SK-N-SH (cell line): ENCODE results near the gene FETUB. TPM values are rescaled to one million over a fixed set of nuclear protein-coding genes. Genes with fewer than 3 reads are reported as not detected.

Experiments
- CTCF ChIA-PET: fragments of 300-600, 350-600 bp; formaldehyde crosslinking; extraction: SDS; loops from one replicate; lab custom pipeline; 2021; lab: Yijun Ruan, JAX
- POLR2A ChIA-PET: fragments of 350-600 bp; sonication (Branson Sonifier 250); formaldehyde crosslinking; extraction: SDS; loops from one replicate; lab custom pipeline; 2020; ENCODE audit warnings: antibody characterized with exemption, inconsistent platforms; lab: Yijun Ruan, JAX
- DNase-seq: peaks from one replicate; pipeline ENCODE4 v3.0.0; 2012
- H2AFZ ChIP-seq: fragments of 200-600 bp; sonication (generic); 2 replicates; pipeline ENCODE4 v1.8.1; 2016; ENCODE audit warnings: antibody characterized with exemption, mild to moderate bottlenecking, low read depth
- H3F3A ChIP-seq: fragments of 200-600 bp; sonication (generic); replicated peaks from 2 replicates; pipeline ENCODE3; 2016; ENCODE audit warnings: antibody characterized with exemption, mild to moderate bottlenecking; ENCODE audit not compliant: insufficient read depth
- H3K27ac ChIP-seq, 2 experiments: fragments of 200-500 bp in 1 of 2; fragments of 200-600 bp in 1 of 2; sonication (Bioruptor generic) in 1 of 2; sonication (generic), shearing (Covaris generic) in 1 of 2; 2 replicates each; pipeline versions ENCODE4 v1.5.1 to v1.6.1; 2014 to 2016; ENCODE audit warnings: low read depth in 2 of 2, inconsistent platforms in 1 of 2, low read length in 1 of 2, mild to moderate bottlenecking in 1 of 2, mixed read lengths in 1 of 2
- H3K27me3 ChIP-seq: fragments of 200-600 bp; sonication (generic), shearing (Covaris generic); 2 replicates; pipeline ENCODE4 v1.6.1; 2016; ENCODE audit warnings: mixed run types; ENCODE audit not compliant: insufficient read depth
- H3K36me3 ChIP-seq, 2 experiments: fragments of 200-500 bp in 1 of 2; fragments of 200-600 bp in 1 of 2; sonication (Bioruptor generic) in 1 of 2; sonication (generic) in 1 of 2; replicated peaks in 1 of 2; 2 replicates each; pipeline versions ENCODE3 to v1.5.1; 2014 to 2016; ENCODE audit warnings: low read length in 1 of 2, mild to moderate bottlenecking in 1 of 2; ENCODE audit not compliant: insufficient read depth in 2 of 2, control insufficient read depth in 1 of 2
- H3K4me1 ChIP-seq, 2 experiments: fragments of 200-500 bp in 1 of 2; fragments of 200-600 bp in 1 of 2; sonication (Bioruptor generic) in 1 of 2; sonication (generic), shearing (Covaris generic) in 1 of 2; 2 replicates each; pipeline versions ENCODE4 v1.5.1 to v1.6.1; 2014 to 2016; ENCODE audit warnings: low read depth in 1 of 2, low read length in 1 of 2, mixed run types in 1 of 2; ENCODE audit not compliant: insufficient read depth in 2 of 2, control insufficient read depth in 1 of 2
- H3K4me2 ChIP-seq: fragments of 200-600 bp; sonication (generic), shearing (Covaris generic); 2 replicates; pipeline ENCODE4 v1.6.1; 2017; ENCODE audit warnings: mixed run types
- H3K4me3 ChIP-seq, 2 experiments: fragments of 200-500 bp in 1 of 2; fragments of 200-600 bp in 1 of 2; sonication (Bioruptor generic) in 1 of 2; sonication (generic), shearing (Covaris generic) in 1 of 2; 2 replicates each; pipeline versions ENCODE4 v1.5.1 to v1.8.1; 2014 to 2016; ENCODE audit warnings: low read depth in 2 of 2, inconsistent platforms in 1 of 2, low read length in 1 of 2, mild to moderate bottlenecking in 1 of 2, mixed read lengths in 1 of 2, moderate library complexity in 1 of 2
- H3K79me2 ChIP-seq: fragments of 200-600 bp; sonication (generic); 2 replicates; pipeline ENCODE4 v1.8.1; 2017; ENCODE audit warnings: mild to moderate bottlenecking; ENCODE audit not compliant: insufficient read depth
- H3K9ac ChIP-seq: fragments of 200-600 bp; sonication (generic); 2 replicates; pipeline ENCODE4 v1.6.1; 2017; ENCODE audit warnings: mixed run types
- H3K9me2 ChIP-seq: fragments of 200-600 bp; sonication (generic); 2 replicates; pipeline ENCODE4 v1.6.1; 2017; ENCODE audit warnings: mixed run types
- H3K9me3 ChIP-seq: fragments of 200-600 bp; sonication (generic); 2 replicates; pipeline ENCODE4 v1.6.1; 2017; ENCODE audit warnings: mixed run types, mild to moderate bottlenecking, moderate library complexity
- H4K20me1 ChIP-seq: fragments of 200-600 bp; sonication (generic); 2 replicates; pipeline ENCODE4 v1.6.1; 2017; ENCODE audit warnings: mild to moderate bottlenecking, mixed run types; ENCODE audit not compliant: insufficient read depth
- CHD2 ChIP-seq: fragments of 150-350 bp; IDR thresholded peaks from 2 replicates; pipeline ENCODE4 v1.6.1; 2018; ENCODE audit warnings: low read length; ENCODE audit not compliant: partially characterized antibody
- CTCF ChIP-seq: fragments of 200-600 bp; sonication (generic); IDR thresholded peaks from 2 replicates; pipeline ENCODE4 v1.6.1; 2017; ENCODE audit warnings: antibody characterized with exemption, mild to moderate bottlenecking, moderate library complexity
- ELF1 ChIP-seq: IDR thresholded peaks from 2 replicates; pipeline ENCODE4 v1.4.0; 2012
- EP300 ChIP-seq, 2 experiments: IDR thresholded peaks; 2 replicates each; pipeline versions ENCODE4 v1.4.0 to v1.6.1; 2012; ENCODE audit warnings: borderline replicate concordance in 1 of 2, low read depth in 1 of 2, low read length in 1 of 2
- EZH2phosphoT487 ChIP-seq: fragments of 200-600 bp; sonication (generic); IDR thresholded peaks from 2 replicates; pipeline ENCODE4 v1.6.1; 2017; ENCODE audit warnings: low read depth, mixed run types, mild to moderate bottlenecking, antibody characterized with exemption, moderate library complexity, borderline replicate concordance
- FOXM1 ChIP-seq: IDR thresholded peaks from 2 replicates; pipeline ENCODE4 v1.4.0; 2012; ENCODE audit warnings: low read depth, mild to moderate bottlenecking
- GATA2 ChIP-seq: sonication (generic); formaldehyde crosslinking; IDR thresholded peaks from 2 replicates; pipeline ENCODE4 v1.5.0; 2020; ENCODE audit warnings: mild to moderate bottlenecking, missing genetic modification reagents
- MEF2A ChIP-seq: IDR thresholded peaks from 2 replicates; pipeline ENCODE4 v1.4.0; 2012; ENCODE audit warnings: low read depth, borderline replicate concordance
- MXI1 ChIP-seq: IDR thresholded peaks from 2 replicates; pipeline ENCODE4 v1.6.1; 2012; ENCODE audit warnings: mild to moderate bottlenecking, low read depth, low read length, improper control_type of control experiment
- RAD21 ChIP-seq: IDR thresholded peaks from 2 replicates; pipeline ENCODE4 v1.6.1; 2012; ENCODE audit warnings: mild to moderate bottlenecking, low read length
- TAF1 ChIP-seq: IDR thresholded peaks from 2 replicates; pipeline ENCODE4 v1.6.1; 2012; ENCODE audit warnings: low read depth, mild to moderate bottlenecking, low read length, moderate library complexity, borderline replicate concordance
- TCF12 ChIP-seq: IDR thresholded peaks from 2 replicates; pipeline ENCODE4 v1.4.0; 2012
- TEAD4 ChIP-seq: IDR thresholded peaks from 2 replicates; pipeline ENCODE4 v1.4.0; 2012; ENCODE audit warnings: mild to moderate bottlenecking, borderline replicate concordance; ENCODE audit not compliant: insufficient read depth
- USF2 ChIP-seq: fragments of 150-350 bp; IDR thresholded peaks from 2 replicates; pipeline ENCODE4 v1.6.1; 2017; ENCODE audit warnings: antibody characterized with exemption, low read length, low read depth, borderline replicate concordance
- YY1 ChIP-seq: IDR thresholded peaks from 2 replicates; pipeline ENCODE4 v1.4.0; 2012; ENCODE audit warnings: low read depth, mild to moderate bottlenecking
- WGBS: methylation state at CpG from one replicate; pipeline ENCODE4 v1.1.6; 2017; ENCODE audit warnings: low lambda C conversion rate; 5-methylcytosine and 5-hydroxymethylcytosine counted together
- polyA plus RNA-seq, 3 experiments: library from polyadenylated mRNA; depleted of rRNA; stranded (reverse); fragments of >200 nt; gene quantifications; 2 replicates each; pipeline ENCODE4 v1.2.3, GENCODE V29; 2012
- TF ChIP-seq, protein P1 (sequence below): IDR thresholded peaks from 2 replicates; pipeline ENCODE4 v1.4.0; 2012; ENCODE audit warnings: low read depth
- TF ChIP-seq, protein P2 (sequence below): IDR thresholded peaks from 2 replicates; pipeline ENCODE4 v1.6.1; 2012; ENCODE audit warnings: mild to moderate bottlenecking, low read depth, low read length, moderate library complexity
- TF ChIP-seq, protein P3 (sequence below): IDR thresholded peaks from 2 replicates; pipeline ENCODE4 v1.4.0; 2012; ENCODE audit warnings: low read depth, borderline replicate concordance

The FETUB gene
- polyA plus RNA-seq, 1 of the 3 experiments (the other 2 are of a cell fraction) = 0.05 TPM

GRCh38 chr3:186598794-186599141, 41.4 kb upstream of the FETUB start:
- Histone ChIP-seq H2AFZ (no peak overlapping the region), H3F3A (no peaks in the 10 kb centered on the region), H3K9ac (no peak overlapping the region), H3K4me1 (no peaks in the 10 kb centered on the region), H3K27me3 (no peaks in the 10 kb centered on the region), H3K79me2 (no peaks in the 10 kb centered on the region), H3K9me3 (no peaks in the 10 kb centered on the region), H3K4me3 (no peak overlapping the region), H3K4me2 (no peak overlapping the region), H3K9me2 (no peaks in the 10 kb centered on the region), H3K36me3 (no peaks in the 10 kb centered on the region), H3K27ac (no peak overlapping the region), H4K20me1 (no peaks in the 10 kb centered on the region)
- no peak for DNase-seq
- POLR2A ChIA-PET = no interaction called here
- WGBS = 71% methylated on average over 4 of the region's 4 CpGs
- CTCF ChIA-PET = interaction anchor here (17.4 kb wide), 1 partner anchor 16 kb away, joined by 167 read pairs; the partner anchor contains the start of gene AHSG
- no peak for TF ChIP-seq EZH2phosphoT487
- TF ChIP-seq CHD2 = no peak
- no peak for TF ChIP-seq EP300 (IDR thresholded peaks at IDR 0.05; ENCODE audit: borderline replicate concordance in 1 of 2, low read depth in 1 of 2, low read length in 1 of 2)
- TF ChIP-seq GATA2 (CRISPR knock-in tag) = no peak
- no peak for TF ChIP-seq RAD21
- TF ChIP-seq, protein P1, sequence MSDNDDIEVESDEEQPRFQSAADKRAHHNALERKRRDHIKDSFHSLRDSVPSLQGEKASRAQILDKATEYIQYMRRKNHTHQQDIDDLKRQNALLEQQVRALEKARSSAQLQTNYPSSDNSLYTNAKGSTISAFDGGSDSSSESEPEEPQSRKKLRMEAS = no peak
- no peak for TF ChIP-seq ELF1
- no peak for TF ChIP-seq FOXM1
- no peak for TF ChIP-seq MXI1
- no peak for TF ChIP-seq CTCF

DNA sequence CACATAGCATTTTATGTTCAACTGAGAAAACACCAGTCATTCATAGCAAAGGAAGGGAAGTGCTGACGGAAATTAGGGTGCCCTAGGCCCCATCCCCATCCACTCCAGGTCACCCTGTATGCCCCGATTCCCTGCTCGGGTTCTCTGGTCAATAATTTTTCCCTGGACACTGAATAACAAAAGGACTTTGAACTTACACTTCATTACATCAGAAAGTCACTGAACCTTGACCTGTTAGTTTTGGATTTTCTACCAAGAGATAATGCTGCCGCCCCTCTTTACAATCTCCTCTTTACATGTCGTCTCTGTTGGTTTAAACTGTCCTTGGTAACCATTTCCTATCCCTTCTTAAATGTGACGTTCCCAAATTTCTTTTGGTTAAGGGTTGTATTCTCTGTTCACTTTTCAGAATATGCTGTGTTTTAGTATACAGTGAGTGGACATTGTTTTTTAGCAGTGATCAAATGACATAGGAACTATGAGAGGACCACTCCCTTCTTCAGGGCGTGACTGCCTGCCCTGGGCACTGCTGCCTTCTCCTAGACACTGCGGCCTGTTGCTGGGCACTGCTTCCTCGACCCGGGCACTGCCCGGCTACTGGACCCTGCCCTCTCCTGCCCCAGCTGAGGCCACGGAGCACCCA, 40.9 kb upstream of the FETUB start:
- Histone ChIP-seq H3K79me2 (no peaks in the 10 kb centered on the region), H2AFZ (no peak overlapping the region), H4K20me1 (no peaks in the 10 kb centered on the region), H3K27ac (no peak overlapping the region), H3K9ac (no peak overlapping the region), H3K27me3 (no peaks in the 10 kb centered on the region; the same call in 1 of the 2 replicates), H3K36me3 (no peaks in the 10 kb centered on the region), H3K4me1 (no peaks in the 10 kb centered on the region), H3F3A (no peaks in the 10 kb centered on the region), H3K9me3 (no peaks in the 10 kb centered on the region), H3K9me2 (no peaks in the 10 kb centered on the region), H3K4me3 (no peak overlapping the region), H3K4me2 (no peak overlapping the region)
- DNase-seq = no peak
- TF ChIP-seq TEAD4 = no peak
- no peak for TF ChIP-seq EZH2phosphoT487
- no peak for TF ChIP-seq YY1
- no peak for TF ChIP-seq CHD2
- TF ChIP-seq, protein P2, sequence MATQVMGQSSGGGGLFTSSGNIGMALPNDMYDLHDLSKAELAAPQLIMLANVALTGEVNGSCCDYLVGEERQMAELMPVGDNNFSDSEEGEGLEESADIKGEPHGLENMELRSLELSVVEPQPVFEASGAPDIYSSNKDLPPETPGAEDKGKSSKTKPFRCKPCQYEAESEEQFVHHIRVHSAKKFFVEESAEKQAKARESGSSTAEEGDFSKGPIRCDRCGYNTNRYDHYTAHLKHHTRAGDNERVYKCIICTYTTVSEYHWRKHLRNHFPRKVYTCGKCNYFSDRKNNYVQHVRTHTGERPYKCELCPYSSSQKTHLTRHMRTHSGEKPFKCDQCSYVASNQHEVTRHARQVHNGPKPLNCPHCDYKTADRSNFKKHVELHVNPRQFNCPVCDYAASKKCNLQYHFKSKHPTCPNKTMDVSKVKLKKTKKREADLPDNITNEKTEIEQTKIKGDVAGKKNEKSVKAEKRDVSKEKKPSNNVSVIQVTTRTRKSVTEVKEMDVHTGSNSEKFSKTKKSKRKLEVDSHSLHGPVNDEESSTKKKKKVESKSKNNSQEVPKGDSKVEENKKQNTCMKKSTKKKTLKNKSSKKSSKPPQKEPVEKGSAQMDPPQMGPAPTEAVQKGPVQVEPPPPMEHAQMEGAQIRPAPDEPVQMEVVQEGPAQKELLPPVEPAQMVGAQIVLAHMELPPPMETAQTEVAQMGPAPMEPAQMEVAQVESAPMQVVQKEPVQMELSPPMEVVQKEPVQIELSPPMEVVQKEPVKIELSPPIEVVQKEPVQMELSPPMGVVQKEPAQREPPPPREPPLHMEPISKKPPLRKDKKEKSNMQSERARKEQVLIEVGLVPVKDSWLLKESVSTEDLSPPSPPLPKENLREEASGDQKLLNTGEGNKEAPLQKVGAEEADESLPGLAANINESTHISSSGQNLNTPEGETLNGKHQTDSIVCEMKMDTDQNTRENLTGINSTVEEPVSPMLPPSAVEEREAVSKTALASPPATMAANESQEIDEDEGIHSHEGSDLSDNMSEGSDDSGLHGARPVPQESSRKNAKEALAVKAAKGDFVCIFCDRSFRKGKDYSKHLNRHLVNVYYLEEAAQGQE = no peak
- TF ChIP-seq TAF1 = no peak
- no peak for TF ChIP-seq MEF2A
- TF ChIP-seq, protein P3, sequence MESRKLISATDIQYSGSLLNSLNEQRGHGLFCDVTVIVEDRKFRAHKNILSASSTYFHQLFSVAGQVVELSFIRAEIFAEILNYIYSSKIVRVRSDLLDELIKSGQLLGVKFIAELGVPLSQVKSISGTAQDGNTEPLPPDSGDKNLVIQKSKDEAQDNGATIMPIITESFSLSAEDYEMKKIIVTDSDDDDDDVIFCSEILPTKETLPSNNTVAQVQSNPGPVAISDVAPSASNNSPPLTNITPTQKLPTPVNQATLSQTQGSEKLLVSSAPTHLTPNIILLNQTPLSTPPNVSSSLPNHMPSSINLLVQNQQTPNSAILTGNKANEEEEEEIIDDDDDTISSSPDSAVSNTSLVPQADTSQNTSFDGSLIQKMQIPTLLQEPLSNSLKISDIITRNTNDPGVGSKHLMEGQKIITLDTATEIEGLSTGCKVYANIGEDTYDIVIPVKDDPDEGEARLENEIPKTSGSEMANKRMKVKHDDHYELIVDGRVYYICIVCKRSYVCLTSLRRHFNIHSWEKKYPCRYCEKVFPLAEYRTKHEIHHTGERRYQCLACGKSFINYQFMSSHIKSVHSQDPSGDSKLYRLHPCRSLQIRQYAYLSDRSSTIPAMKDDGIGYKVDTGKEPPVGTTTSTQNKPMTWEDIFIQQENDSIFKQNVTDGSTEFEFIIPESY = no peak
- no peak for TF ChIP-seq USF2
- no peak for TF ChIP-seq ELF1
- no peak for TF ChIP-seq TCF12
- POLR2A ChIA-PET = interaction anchor here (0.9 kb wide), 1 partner anchor 12 kb away, joined by 3 read pairs; no protein-coding TSS in a partner anchor
- 63% methylated on average over 9 of the region's 12 CpGs for WGBS
- CTCF ChIA-PET = interaction anchor here (2.2 to 17.4 kb wide), 3 partner anchors 10 to 16 kb away, joined by 5 to 167 read pairs (median 8); partner anchors contain the start of gene AHSG
